NCI-H146 treated with DMSO at 0.1 percent for 48 hours (cell line): ENCODE data around the gene FOXR2.

Experiments used
- DNase-seq: peaks from one replicate; lab custom pipeline; 2025; ENCODE audit not compliant: unreplicated experiment; lab: John Stamatoyannopoulos, UW

Gene FOXR2

GRCh38 chrX:55623100-55623499, at the start of gene FOXR2:
Gene FOXR2 (plus strand): TSS chrX:55623400. CDS start chrX:55623712, 312 bp downstream.
- DNase-seq = no peak

GRCh38 chrX:55579115-55579514, 44.1 kb upstream of the FOXR2 start:
- DNase-seq = no peak

GRCh38 chrX:55582447-55582846, 40.8 kb upstream of the FOXR2 start:
- DNase-seq = no peak

GRCh38 chrX:55593296-55593695, 29.9 kb upstream of the FOXR2 start:
- DNase-seq = no peak

GRCh38 chrX:55593756-55594257, 29.4 kb upstream of the FOXR2 start:
- DNase-seq = no peak

GRCh38 chrX:55598333-55598732, 24.9 kb upstream of the FOXR2 start:
- DNase-seq = no peak

GRCh38 chrX:55619547-55619946, 3.7 kb upstream of the FOXR2 start:
- DNase-seq = no peak

- no peak for DNase-seq
Measured at GRCh38 chrX:55624403-55624802, 1.2 kb downstream of the FOXR2 start.

GRCh38 chrX:55636109-55636508, 12.9 kb downstream of the FOXR2 start:
- no peak for DNase-seq

GRCh38 chrX:55638933-55639332, 15.7 kb downstream of the FOXR2 start:
- no peak for DNase-seq

GRCh38 chrX:55640854-55641253, 17.7 kb downstream of the FOXR2 start:
- no peak for DNase-seq

GRCh38 chrX:55648434-55648833, 25.2 kb downstream of the FOXR2 start:
- no peak for DNase-seq

GRCh38 chrX:55659931-55660330, 36.7 kb downstream of the FOXR2 start:
- no peak for DNase-seq

GRCh38 chrX:55663584-55663983, 40.4 kb downstream of the FOXR2 start:
- no peak for DNase-seq

GRCh38 chrX:55668084-55668483, 44.9 kb downstream of the FOXR2 start:
- DNase-seq = no peak
